SK-N-MC (cell line): ENCODE data around the gene NTRK2.

Experiments
- EZH2 ChIP-seq: fragments of 200-600 bp; sonication (generic); IDR thresholded peaks from one replicate; pipeline ENCODE4 v1.6.1; 2017; ENCODE audit warnings: antibody characterized with exemption
- POLR2AphosphoS5 ChIP-seq: IDR thresholded peaks from 2 replicates; pipeline ENCODE4 v1.6.1; 2012; ENCODE audit warnings: mild to moderate bottlenecking, low read depth, low read length, borderline replicate concordance

DNA sequence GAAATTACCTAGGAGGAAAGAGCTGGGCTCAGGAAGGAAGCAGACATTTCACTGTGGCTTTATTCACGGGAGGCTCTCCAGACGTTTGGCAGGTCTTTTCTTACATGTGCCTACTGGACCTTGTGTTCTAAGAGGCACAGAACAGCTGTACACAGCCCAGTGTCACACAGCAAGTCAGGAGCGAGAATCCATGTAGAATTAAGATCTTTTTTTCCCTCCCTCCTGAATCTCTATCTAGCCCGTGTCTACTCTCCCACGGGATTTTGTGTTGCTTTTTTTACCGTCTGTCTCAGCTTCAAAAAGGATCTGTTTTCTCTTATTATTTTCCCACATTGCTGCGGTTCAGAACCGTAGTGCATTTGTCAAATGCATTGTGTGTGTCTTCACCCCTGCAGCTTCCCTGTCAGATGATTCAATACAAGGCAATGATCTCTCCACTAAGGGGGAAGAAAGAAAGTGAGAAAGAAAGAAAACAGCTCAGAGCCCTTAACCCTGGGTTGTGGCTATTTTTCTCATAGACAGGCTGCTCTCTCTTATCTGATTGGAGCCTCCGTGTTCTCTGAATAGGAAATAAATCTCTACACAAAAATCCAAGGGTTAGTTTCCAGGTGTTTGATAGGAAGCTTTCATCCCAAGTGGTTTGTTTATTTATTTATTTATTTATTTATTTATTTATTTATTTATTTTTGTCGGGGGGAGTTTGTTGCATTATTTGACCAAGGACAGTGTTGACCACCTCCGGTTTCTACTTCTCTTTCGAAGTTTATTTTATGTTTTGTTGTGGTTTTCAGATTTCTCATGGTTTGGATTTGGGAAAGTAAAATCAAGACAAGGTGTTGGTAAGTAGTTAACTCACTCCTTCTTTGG, 191.0 kb downstream of the NTRK2 start:
- no peak for TF ChIP-seq POLR2AphosphoS5
- no peak for TF ChIP-seq EZH2
